CD4-positive, alpha-beta T cell treated with Interleukin-4 for 4 hours (primary cell): ENCODE results near the gene KIF18B.

ENCODE experiments used
- DNase-seq: peaks from one replicate; pipeline ENCODE4 v3.0.0-alpha.2; 2020

Gene KIF18B

GRCh38 chr17:44935116-44935515 lies 12.5 kb downstream of the KIF18B start:
- DNase-seq = no peak

GRCh38 chr17:44934745-44935105 lies 12.8 kb downstream of the KIF18B start:
- DNase-seq = no peak

GRCh38 chr17:44933824-44934744 lies 13.5 kb downstream of the KIF18B start:
- DNase-seq = no peak

GRCh38 chr17:44932787-44933097 lies 14.8 kb downstream of the KIF18B start:
- no peak for DNase-seq

- no peak for DNase-seq
Observed at GRCh38 chr17:44932096-44932786, 15.3 kb downstream of the KIF18B start.

GRCh38 chr17:44931376-44931775 lies 16.2 kb downstream of the KIF18B start:
- DNase-seq = no peak

GRCh38 chr17:44930667-44931066 lies 16.9 kb downstream of the KIF18B start:
- DNase-seq = no peak

GRCh38 chr17:44928950-44929720 lies 18.4 kb downstream of the KIF18B start:
- no peak for DNase-seq

GRCh38 chr17:44928136-44928535 lies 19.4 kb downstream of the KIF18B start:
- no peak for DNase-seq

DNA sequence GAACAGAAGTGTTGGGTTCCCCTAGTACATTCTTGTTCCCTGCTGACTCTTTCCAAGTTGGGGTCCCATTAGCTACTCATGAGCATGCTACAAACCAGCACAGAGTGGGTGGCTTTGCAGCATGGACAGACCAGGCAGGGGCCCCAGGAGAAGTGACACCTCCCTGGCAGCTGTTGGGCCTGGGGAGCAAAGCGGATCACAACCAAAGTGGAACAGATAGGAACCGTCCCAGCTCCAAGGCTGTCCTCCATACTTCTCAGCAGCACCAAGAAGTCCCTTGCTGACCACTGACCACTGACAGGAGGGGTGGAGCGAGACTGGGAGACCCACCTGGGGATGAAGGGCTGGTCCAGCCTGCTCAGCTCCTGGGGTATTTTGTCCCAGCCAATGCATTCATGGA lies 19.9 kb downstream of the KIF18B start:
- no peak for DNase-seq

DNA sequence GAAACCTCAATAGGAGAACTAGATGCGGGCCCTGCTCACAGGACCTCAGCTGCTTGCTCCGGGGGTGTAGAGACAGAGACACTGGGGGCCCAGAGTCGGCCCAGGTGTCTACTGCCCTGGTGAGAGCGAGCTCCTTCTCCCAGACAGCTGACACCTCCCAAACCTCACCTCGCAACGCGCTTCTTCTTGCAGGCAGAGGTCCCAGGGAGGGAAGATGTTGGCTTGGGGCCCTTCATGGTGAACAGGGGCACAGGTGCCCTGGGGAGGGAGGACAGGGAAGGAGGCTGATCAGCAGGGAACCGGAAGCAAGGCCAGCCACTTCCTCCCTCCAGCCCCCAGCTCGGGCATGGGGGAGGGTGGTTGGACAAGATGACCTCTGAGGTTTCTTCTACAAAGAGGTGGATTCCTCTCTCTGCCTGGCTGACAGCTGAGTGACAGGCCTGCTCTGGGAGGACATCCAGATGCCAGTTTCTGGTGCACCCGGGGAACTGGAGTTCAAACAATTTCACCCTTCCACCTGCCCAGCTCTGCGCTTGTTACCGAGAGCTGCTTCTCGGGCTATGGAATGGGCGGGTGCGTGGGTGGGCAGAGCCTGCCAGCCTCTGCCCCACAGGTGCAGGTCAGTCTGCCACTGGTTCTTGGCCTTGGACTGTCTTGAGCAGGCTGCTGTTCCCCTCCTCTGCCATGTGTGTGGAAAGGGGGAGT lies 20.6 kb downstream of the KIF18B start:
- DNase-seq = no peak

DNA sequence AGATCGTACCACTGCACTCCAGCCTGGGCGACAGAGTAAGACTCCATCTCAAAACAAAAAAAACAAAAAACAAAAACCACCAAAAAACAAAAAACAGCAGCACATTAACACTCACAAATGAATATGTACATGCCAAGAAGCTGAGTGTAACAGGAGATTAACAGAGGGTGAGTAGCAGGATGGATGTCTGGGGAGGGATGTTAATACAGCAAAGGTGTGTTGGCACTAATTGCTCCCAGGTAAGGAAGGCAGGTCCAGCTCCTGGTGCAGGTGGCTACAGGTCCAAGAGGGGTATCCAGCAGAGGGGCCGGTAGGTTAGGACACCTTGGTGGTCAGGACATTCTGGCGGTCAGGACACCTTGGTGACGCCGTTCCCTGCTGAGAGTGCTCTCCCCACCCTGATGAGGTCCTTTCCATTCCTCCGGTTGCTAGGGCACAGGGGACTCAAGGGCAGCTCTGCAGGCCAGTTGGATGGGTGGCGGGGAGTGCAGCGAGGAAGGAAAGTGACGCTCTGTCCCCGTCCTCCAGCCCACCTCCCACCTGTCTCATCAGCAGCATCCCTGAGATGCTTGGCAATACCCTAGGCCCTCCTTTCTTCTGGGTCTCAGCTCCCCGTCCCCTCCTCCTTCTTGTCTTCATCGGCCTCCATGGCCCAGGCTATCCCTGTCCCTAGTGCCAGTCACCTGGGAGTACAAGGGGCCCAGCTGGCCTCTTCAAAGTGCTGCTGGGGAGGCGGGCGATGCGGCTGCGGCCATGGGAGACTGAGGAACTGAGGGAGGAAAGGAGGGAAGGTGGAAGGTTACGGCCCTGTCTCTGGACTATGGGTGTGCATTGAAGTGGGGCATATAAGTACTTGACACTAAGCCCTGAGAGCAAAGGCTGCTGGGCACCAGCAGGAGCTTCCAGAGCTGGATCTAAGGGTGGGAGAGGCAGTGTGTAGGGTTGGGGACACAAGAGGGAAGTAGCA lies 21.6 kb downstream of the KIF18B start:
- no peak for DNase-seq

DNA sequence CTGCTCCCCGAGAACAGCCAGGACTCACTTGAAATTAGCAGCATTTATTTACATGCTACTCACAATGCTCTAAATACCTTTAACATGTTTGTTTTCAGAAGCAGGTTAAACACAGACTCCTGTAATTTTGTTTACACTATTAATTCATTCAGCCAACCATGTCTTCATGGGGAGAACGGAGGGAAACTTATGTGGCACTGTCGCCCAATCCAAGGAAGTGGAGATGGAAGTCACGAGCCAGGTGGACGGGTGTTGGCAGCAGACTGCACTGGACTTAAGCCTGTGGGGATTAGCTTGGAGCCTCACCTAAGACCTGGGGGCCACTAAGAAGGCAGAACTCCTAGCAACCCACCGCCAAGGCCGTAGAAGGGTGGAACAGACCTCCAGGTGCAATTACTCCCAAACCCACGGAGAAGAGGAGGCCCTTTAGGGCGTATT lies 23.4 kb downstream of the KIF18B start:
- no peak for DNase-seq

DNA sequence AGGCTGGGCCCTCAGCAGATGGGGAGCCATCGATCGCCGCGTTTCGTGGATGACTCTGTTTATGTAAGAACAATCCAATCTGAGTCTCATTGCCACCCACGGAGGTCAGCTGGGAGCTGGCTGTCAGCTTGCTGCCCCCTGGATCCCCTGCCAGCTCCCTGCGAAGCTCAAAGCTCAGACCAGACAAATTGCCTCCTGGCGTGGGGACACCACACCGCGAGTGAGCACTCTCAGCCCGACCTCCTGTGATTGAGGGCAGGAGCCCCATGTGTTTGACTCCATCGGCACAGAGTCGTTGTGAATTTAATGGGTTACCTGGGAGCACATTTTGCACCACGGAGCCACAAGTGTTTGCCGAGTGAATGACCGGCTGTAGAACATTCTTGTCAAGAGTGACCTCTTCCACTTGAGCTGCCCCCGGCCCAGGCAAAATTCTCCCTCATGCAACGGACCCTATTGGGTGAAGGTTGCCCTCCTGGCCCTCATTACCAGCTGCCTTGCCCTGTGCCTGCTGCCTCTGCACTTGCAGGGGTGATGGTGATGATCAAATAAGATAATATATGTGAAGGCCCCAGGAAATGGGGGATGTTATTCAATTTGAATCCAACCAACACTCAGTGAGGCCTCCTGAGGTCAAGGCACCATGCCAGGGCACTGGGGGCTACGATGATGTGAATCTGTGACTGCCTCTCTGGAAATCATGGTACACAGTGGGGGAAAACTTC lies 24.7 kb downstream of the KIF18B start:
- no peak for DNase-seq

GRCh38 chr17:44922136-44922535 lies 25.4 kb downstream of the KIF18B start:
- no peak for DNase-seq

DNA sequence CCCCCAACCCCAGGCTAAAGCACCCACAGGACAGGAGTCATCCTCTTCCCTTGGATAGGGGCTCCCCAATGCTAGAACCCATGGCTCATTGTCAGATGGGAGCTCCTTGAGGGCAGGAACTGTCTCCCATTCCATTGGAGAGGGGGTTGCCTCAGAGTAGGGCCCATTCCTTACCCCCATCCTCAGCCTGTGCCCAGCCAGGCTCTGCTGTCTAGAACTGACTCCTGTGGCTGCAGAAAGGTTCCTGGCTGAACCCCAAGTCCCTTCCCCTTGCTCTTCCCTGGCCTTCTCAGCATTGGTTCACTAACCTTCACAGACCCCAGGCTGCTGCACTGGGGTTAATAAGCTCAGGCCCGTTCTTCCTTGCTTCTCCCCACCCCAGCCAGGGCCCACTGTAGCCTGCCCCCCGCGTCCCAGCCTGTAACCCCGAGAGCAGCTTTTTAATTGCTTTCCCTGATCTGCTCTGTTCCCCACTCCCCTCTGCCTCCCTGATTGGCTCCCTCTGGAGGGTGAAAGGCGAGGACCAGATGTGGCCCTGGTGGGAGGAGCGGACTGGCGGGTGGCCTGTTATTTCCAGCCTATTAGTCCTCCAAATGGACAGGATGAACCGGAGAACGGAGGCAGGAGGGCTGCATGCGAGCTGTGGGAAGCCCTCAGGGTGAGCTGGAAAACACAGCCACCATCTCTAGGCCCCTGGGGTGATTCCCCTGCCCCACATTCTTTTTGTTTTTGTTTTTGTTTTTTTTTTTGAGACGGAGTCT lies 26.3 kb downstream of the KIF18B start:
- no peak for DNase-seq

DNA sequence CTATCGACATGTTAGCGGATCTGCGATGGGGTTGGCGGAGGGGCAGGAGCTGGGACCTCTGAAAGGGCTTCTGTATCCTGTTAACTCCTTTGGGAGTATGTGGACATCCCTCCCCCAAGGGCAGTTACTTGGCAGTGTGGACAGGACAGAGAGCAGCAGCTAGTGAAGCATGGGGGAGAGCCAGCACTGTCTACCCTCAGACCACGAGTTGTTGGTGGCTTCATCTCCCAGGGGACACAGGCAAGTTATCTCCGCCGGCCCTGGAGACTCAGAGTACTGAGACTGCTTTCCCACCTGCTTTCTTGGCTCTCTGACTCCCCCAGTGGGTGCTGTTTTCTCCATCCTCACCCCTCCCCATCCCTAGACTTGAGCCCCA lies 27.0 kb downstream of the KIF18B start:
- no peak for DNase-seq

- peak; percentile 57 for DNase-seq
Observed at GRCh38 chr17:44919885-44920564, 27.5 kb downstream of the KIF18B start.

DNA sequence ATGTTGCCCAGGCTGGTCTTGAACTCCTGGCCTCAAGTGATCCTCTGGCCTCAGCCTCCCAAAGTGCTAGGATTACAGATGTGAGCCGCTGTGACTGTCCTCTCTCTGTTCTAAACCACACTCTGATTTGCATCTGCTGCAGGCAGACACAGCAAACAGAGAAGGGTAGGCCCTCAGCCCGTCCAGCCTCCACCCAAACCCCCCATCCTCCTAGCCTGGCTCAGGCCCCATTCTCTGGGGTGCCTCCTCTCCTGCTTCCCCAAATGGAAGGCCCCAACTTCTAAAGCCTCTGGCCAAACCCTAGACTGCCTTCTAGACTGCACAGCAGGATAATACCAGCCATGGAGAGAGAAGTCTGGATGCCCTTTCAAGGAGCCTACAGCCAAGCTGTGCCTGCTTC lies 28.2 kb downstream of the KIF18B start:
- DNase-seq = no peak

DNA sequence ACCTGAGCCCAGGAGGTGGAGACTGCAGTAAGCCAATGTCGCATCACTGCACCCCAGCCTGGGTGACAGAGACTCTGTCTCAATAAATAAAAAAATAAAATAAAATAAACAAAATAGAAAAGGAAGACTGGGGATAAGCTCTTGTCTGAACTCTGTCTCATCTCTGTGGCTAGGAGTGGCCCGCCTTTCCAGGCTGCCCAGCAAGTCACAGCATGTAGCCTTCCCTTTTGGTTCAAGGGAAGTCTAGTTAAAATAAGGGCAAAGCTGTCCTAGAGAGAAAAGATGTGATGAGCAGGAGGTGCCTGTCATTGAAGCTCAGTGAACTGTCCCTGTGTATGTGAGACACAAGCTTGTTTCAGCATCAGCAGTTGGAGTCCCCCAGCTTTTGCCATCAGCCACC lies 29.6 kb downstream of the KIF18B start:
- DNase-seq = no peak
